Right renal cortex interstitium (tissue), 3 donors: ENCODE data around the gene IFI35. TPM values are rescaled to one million over a fixed set of nuclear protein-coding genes. Genes with fewer than 3 reads are reported as not detected.
"Not testable (repeated sequence)": the region's sequence is repeated elsewhere in the genome, so short reads cannot be mapped to it uniquely, and the experiment has no call there.

ENCODE experiments used
- DNase-seq, 3 donors: peaks; one replicate each; pipeline ENCODE4 v3.0.0-alpha.2; 2013; ENCODE audit warnings: low read depth in 3 of 3, low spot score in 2 of 3
- polyA plus RNA-seq, 3 donors: library from polyadenylated mRNA; unstranded; fragments of 120-200 nt; gene quantifications; one replicate each; pipeline ENCODE4 v1.2.1, GENCODE V29; 2013; ENCODE audit not compliant: insufficient read length in 3 of 3

The IFI35 gene
- polyA plus RNA-seq: 10 to 100 TPM in 2 of 3 donors, 1 to 10 TPM in 1; 9.2 to 12.7 (median 10.5) TPM

GRCh38 chr17:43006639-43007551 lies at the start of gene IFI35:
IFI35 (plus strand) TSS chr17:43006784; CDS start chr17:43006948, 164 bp downstream.
- peak in 1 of 3 donors; percentile 39 for DNase-seq

GRCh38 chr17:42964161-42964932 lies 42.2 kb upstream of the IFI35 start, which contains the start of gene AARSD1:
AARSD1 (minus strand) TSS chr17:42964454; CDS start chr17:42964440, 14 bp downstream.
- DNase-seq: peak; percentile 88 to 93 (median 92)

GRCh38 chr17:42967925-42968324 lies 38.7 kb upstream of the IFI35 start:
- no peak for DNase-seq

- DNase-seq: peak in 1 of 3 donors; percentile 17
Measured at GRCh38 chr17:42969001-42969581, 37.5 kb upstream of the IFI35 start.

GRCh38 chr17:42971589-42971988 lies 35.0 kb upstream of the IFI35 start:
- DNase-seq: no peak

- DNase-seq: not testable (repeated sequence)
Measured at GRCh38 chr17:42973323-42973722, 33.3 kb upstream of the IFI35 start.

- DNase-seq: no peak
Measured at GRCh38 chr17:42975265-42975664, 31.3 kb upstream of the IFI35 start.

- DNase-seq: not testable (repeated sequence)
Measured at GRCh38 chr17:42975701-42976100, 30.9 kb upstream of the IFI35 start.

GRCh38 chr17:42979511-42980273 lies 26.9 kb upstream of the IFI35 start, which contains the start of gene PTGES3L:
PTGES3L (minus strand) TSS chr17:42980080; CDS start chr17:42980053, 27 bp downstream.
- DNase-seq: no peak

- peak; percentile 75 to 84 (median 76) for DNase-seq
Measured at GRCh38 chr17:42980274-42980765, 26.3 kb upstream of the IFI35 start, which contains the start of gene RUNDC1. RUNDC1 (plus strand) TSS chr17:42980565; CDS start chr17:42980577, 12 bp downstream.

- DNase-seq: no peak
Measured at GRCh38 chr17:42980766-42981397, 25.7 kb upstream of the IFI35 start.

- no peak for DNase-seq
Measured at GRCh38 chr17:42982266-42982665, 24.3 kb upstream of the IFI35 start.

- DNase-seq: no peak
Measured at GRCh38 chr17:42985225-42985624, 21.4 kb upstream of the IFI35 start.

- DNase-seq: no peak
Measured at GRCh38 chr17:42989141-42989540, 17.4 kb upstream of the IFI35 start.

- no peak for DNase-seq
Measured at GRCh38 chr17:42989726-42990652, 16.6 kb upstream of the IFI35 start.

- no peak for DNase-seq
Measured at GRCh38 chr17:42991471-42991870, 15.1 kb upstream of the IFI35 start.

GRCh38 chr17:42992872-42993271 lies 13.7 kb upstream of the IFI35 start:
- DNase-seq: no peak

GRCh38 chr17:42993913-42994312 lies 12.7 kb upstream of the IFI35 start:
- DNase-seq: not testable (repeated sequence)
